WTC11 (cell line): ENCODE results near the gene FER1L5. TPM values are rescaled to one million over a fixed set of nuclear protein-coding genes. Genes with fewer than 3 reads are reported as not detected.
A peak's percentile ranks its signal among the peaks of the same experiment; 100 is the strongest.

Source experiments
- ATAC-seq: fragments of 200-7000 bp; cut with Tn5 transposase; 2 replicates; pipeline ENCODE4 v1.10.0; 2021; ENCODE audit warnings: mild to moderate bottlenecking, moderate library complexity
- Bru-seq: library from RNA; stranded (reverse); fragments of 400-500 nt; gene quantifications from one replicate; lab custom pipeline; 2021; lab: Mats Ljungman, UMichigan
- CTCF ChIA-PET: fragments of 300-600 bp; sonication (Branson Sonifier 250); formaldehyde crosslinking; loops from one replicate; lab custom pipeline; 2021; ENCODE audit warnings: antibody characterized with exemption; lab: Charles Lee
- POLR2A ChIA-PET: fragments of 350-600 bp; sonication (Branson Sonifier 250); formaldehyde crosslinking; loops from one replicate; lab custom pipeline; 2021; ENCODE audit warnings: antibody characterized with exemption; lab: Charles Lee
- DNase-seq: peaks from one replicate; pipeline ENCODE4 v3.0.0; 2021; ENCODE audit warnings: low spot score
- H3K27ac Mint-ChIP-seq: 2 replicates; pipeline ENCODE4 v1.8.0; 2021; ENCODE audit warnings: mixed read lengths
- H3K27me3 Mint-ChIP-seq: 2 replicates; pipeline ENCODE4 v1.8.0; 2021; ENCODE audit warnings: low read depth, mild to moderate bottlenecking, moderate library complexity, mixed read lengths
- H3K36me3 Mint-ChIP-seq: 2 replicates; pipeline ENCODE4 v1.8.0; 2021; ENCODE audit warnings: mixed read lengths
- H3K4me1 Mint-ChIP-seq: 2 replicates; pipeline ENCODE4 v1.8.0; 2022; ENCODE audit warnings: mixed read lengths
- H3K4me3 Mint-ChIP-seq: 2 replicates; pipeline ENCODE4 v1.8.0; 2021; ENCODE audit warnings: mild to moderate bottlenecking, moderate library complexity, mixed read lengths
- H3K9me3 Mint-ChIP-seq: 2 replicates; pipeline ENCODE4 v1.8.0; 2021; ENCODE audit warnings: mixed read lengths
- CREB1 ChIP-seq: sonication (generic); formaldehyde crosslinking; IDR thresholded peaks from 2 replicates; pipeline ENCODE4 v1.8.0; 2023; ENCODE audit warnings: mild to moderate bottlenecking, missing genetic modification reagents
- ELF4 ChIP-seq: sonication (generic); formaldehyde crosslinking; IDR thresholded peaks from 2 replicates; pipeline ENCODE4 v1.8.1; 2022; ENCODE audit warnings: low read depth, mild to moderate bottlenecking, moderate library complexity, missing genetic modification reagents
- FOXJ3 ChIP-seq: sonication (generic); formaldehyde crosslinking; IDR thresholded peaks from 2 replicates; pipeline ENCODE4 v1.9.0; 2021; ENCODE audit warnings: missing genetic modification reagents, mild to moderate bottlenecking, borderline replicate concordance
- GTF2I ChIP-seq: fragments of 250-450 bp; sonication (Bioruptor Pico); conservative IDR thresholded peaks from 2 replicates; pipeline ENCODE4 v1.4.0; 2021; ENCODE audit warnings: mild to moderate bottlenecking
- KAT7 ChIP-seq: sonication (generic); formaldehyde crosslinking; IDR thresholded peaks from 2 replicates; pipeline ENCODE4 v1.8.1; 2023; ENCODE audit warnings: missing genetic modification reagents, mild to moderate bottlenecking, borderline replicate concordance
- MYBL2 ChIP-seq: sonication (generic); formaldehyde crosslinking; IDR thresholded peaks from 2 replicates; pipeline ENCODE4 v1.8.1; 2023; ENCODE audit warnings: mild to moderate bottlenecking, moderate library complexity, missing genetic modification reagents
- NFATC4 ChIP-seq: fragments of 250-450 bp; sonication (Bioruptor Pico); IDR thresholded peaks from 2 replicates; pipeline ENCODE4 v1.9.0; 2021; ENCODE audit warnings: mild to moderate bottlenecking
- NFE2L1 ChIP-seq: sonication (generic); formaldehyde crosslinking; IDR thresholded peaks from 2 replicates; pipeline ENCODE4 v1.8.1; 2023; ENCODE audit warnings: missing genetic modification reagents
- RELA ChIP-seq: sonication (generic); formaldehyde crosslinking; IDR thresholded peaks from 2 replicates; pipeline ENCODE4 v1.8.1; 2022; ENCODE audit warnings: missing genetic modification reagents, mild to moderate bottlenecking, borderline replicate concordance
- SP1 ChIP-seq: sonication (generic); formaldehyde crosslinking; conservative IDR thresholded peaks from 2 replicates; pipeline ENCODE4 v1.8.1; 2022; ENCODE audit warnings: missing genetic modification reagents
- TP53 ChIP-seq: sonication (generic); formaldehyde crosslinking; IDR thresholded peaks from 2 replicates; pipeline ENCODE4 v1.8.1; 2023; ENCODE audit warnings: mild to moderate bottlenecking, missing genetic modification reagents
- ZNF263 ChIP-seq: sonication (generic); formaldehyde crosslinking; IDR thresholded peaks from 2 replicates; pipeline ENCODE4 v1.8.1; 2022; ENCODE audit warnings: low read depth, mild to moderate bottlenecking, moderate library complexity, missing genetic modification reagents
- ZNF317 ChIP-seq: sonication (generic); formaldehyde crosslinking; IDR thresholded peaks from 2 replicates; pipeline ENCODE4 v1.8.1; 2023; ENCODE audit warnings: low read depth, mild to moderate bottlenecking, moderate library complexity, missing genetic modification reagents, borderline replicate concordance
- ZNF423 ChIP-seq: fragments of 250-450 bp; sonication (Bioruptor Pico); IDR thresholded peaks from 2 replicates; pipeline ENCODE4 v2.1.2; 2022; ENCODE audit warnings: mild to moderate bottlenecking, moderate library complexity
- ZNF671 ChIP-seq: fragments of 250-450 bp; sonication (Bioruptor Pico); IDR thresholded peaks from 2 replicates; pipeline ENCODE4 v1.8.0; 2021; ENCODE audit warnings: mild to moderate bottlenecking
- long read RNA-seq, 3 experiments: library from RNA in 1 of 3; library from capped mRNA in 1 of 3; library from polyadenylated mRNA in 1 of 3; unstranded in 2 of 3; stranded (forward) in 1 of 3; transcript quantifications; one replicate each; pipeline ENCODE4 v2.0.0, GENCODE V29; 2021
- total RNA-seq: library from RNA; stranded (reverse); gene quantifications from 3 replicates; pipeline ENCODE4 v1.2.3, GENCODE V29; 2021
- TF ChIP-seq, protein P1 (sequence below): fragments of 250-450 bp; sonication (Bioruptor Pico); IDR thresholded peaks from 2 replicates; pipeline ENCODE4 v1.9.0; 2021; ENCODE audit warnings: mild to moderate bottlenecking
- TF ChIP-seq, protein P2 (sequence below): fragments of 250-450 bp; sonication (Bioruptor Pico); IDR thresholded peaks from 2 replicates; pipeline ENCODE4 v1.9.0; 2021; ENCODE audit warnings: mild to moderate bottlenecking
- TF ChIP-seq, protein P3 (sequence below): sonication (generic); formaldehyde crosslinking; IDR thresholded peaks from 2 replicates; pipeline ENCODE4 v1.8.1; 2023; ENCODE audit warnings: mild to moderate bottlenecking, missing genetic modification reagents, moderate library complexity
- TF ChIP-seq, protein P4 (sequence below): sonication (generic); formaldehyde crosslinking; conservative IDR thresholded peaks from 2 replicates; pipeline ENCODE4 v1.8.1; 2023; ENCODE audit warnings: mild to moderate bottlenecking, low read depth, missing genetic modification reagents, moderate library complexity
- TF ChIP-seq, protein P5 (sequence below): fragments of 250-450 bp; sonication (Bioruptor Pico); conservative IDR thresholded peaks from 2 replicates; pipeline ENCODE4 v1.9.0; 2021; ENCODE audit warnings: mild to moderate bottlenecking
- TF ChIP-seq, protein P6 (sequence below): sonication (generic); formaldehyde crosslinking; IDR thresholded peaks from 2 replicates; pipeline ENCODE4 v1.8.0; 2022; ENCODE audit warnings: mild to moderate bottlenecking, missing genetic modification reagents
- TF ChIP-seq, protein P7 (sequence below): sonication (generic); formaldehyde crosslinking; conservative IDR thresholded peaks from 2 replicates; pipeline ENCODE4 v1.8.1; 2022; ENCODE audit warnings: mild to moderate bottlenecking, missing genetic modification reagents

Gene FER1L5
- total RNA-seq, result 1.1 to 1.4 TPM (median 1.1 TPM) in 3 replicates
- percentile 44 among the genes with signal in this experiment for Bru-seq, nascent RNA
- long read RNA-seq, experiment 1, partial matches to known transcripts, result 1 of 4 reads
- long read RNA-seq, experiment 1, other reads (novel, unspliced or antisense), result 3 of 4 reads
- long read RNA-seq, experiment 2, result 0 reads
- long read RNA-seq, experiment 3, partial matches to known transcripts, result 0 of 1 reads
- long read RNA-seq, experiment 3, other reads (novel, unspliced or antisense), result 1 of 1 reads

DNA sequence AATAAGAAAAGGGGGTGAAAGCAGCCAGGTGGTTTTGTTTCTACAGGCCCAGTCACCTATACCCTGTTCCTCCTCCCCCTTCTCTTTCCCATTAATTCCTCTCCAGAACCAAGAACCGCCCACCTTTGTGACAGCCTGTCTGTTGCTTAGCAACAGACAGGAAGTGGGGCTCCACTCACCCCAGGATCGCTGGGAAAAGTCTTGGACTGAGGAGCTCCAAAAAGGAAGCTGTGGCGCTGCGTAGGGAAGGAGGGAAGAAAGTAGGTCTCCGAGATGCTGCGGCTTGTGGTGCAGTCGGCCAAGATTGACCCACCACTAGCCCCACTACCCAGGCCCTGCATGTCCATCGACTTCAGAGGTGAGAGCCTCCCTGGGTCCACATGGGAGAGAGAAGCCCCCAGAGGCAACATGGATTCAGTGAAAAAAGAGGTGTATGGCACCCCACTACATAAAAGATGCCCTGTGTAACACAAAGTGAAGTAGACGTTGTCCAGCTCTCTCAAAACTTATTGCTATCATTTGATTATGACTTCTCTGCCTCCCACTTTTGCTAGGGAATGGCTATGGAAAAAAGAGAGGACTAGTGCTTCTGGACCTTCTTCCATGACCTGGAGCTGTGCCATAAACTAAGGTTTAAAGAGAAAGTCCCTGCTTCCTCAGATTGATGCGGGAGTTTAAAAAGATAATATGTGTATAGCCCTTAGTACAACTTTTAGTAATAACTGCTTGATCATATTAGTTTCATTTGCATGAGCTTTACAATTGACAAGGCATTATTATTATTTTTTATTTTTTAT lies at the start of gene FER1L5:
FER1L5 (plus strand) TSS at position 201 of the 797 bp plus-strand sequence; CDS start at position 274, 73 bp downstream.
- ATAC-seq, result peak; percentile 81
- H3K4me3 Mint-ChIP-seq, result peak within 1 kb of the TSS; percentile 85
- CTCF ChIA-PET, result interaction anchor here (0.6 to 2.0 kb wide), 5 partner anchors 38 to 158 kb away, joined by 3 to 12 read pairs (median 4); no protein-coding TSS in a partner anchor
- no peaks in the 10 kb centered on the region for H3K36me3 Mint-ChIP-seq
- H3K9me3 Mint-ChIP-seq, result no peaks in the 10 kb centered on the region
- DNase-seq, result peak; percentile 70
- H3K27ac Mint-ChIP-seq, result peak within 1 kb of the TSS; percentile 92
- peaks cover 9% of the 10 kb centered on the region for H3K27me3 Mint-ChIP-seq
- POLR2A ChIA-PET, result interaction anchor here (0.6 kb wide), 1 partner anchor 333 kb away, joined by 3 read pairs; no protein-coding TSS in a partner anchor
- peaks cover 9% of the 10 kb centered on the region for H3K4me1 Mint-ChIP-seq
- TF ChIP-seq ELF4, result no peak
- TF ChIP-seq ZNF263 (CRISPR knock-in tag), result no peak
- no peak for TF ChIP-seq NFATC4 (CRISPR knock-in tag)

DNA sequence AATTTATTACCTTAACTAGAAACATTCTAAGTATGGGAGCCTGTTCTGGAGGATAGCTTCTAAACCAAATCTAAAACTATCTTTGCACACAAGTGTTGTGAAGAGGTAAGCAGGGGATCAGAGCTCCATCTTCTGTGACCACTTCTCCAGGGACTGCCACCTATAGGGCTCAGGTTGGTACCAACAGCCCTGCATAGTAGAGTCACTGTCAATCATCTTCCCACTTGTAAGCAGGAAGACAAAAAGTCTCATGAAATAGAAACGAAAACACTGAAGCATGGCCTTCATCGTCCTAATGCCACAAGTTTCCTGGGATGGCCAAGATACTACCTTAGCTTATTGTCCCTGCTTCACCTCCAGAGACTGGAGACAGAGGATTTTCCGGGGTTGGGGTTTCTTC lies 48.3 kb upstream of the FER1L5 start:
- DNase-seq, result no peak
- Mint-ChIP-seq H3K36me3 (peaks cover 44% of the 10 kb centered on the region), H3K4me1 (no peaks in the 10 kb centered on the region)
- no peak for ATAC-seq
- TF ChIP-seq, protein P1, sequence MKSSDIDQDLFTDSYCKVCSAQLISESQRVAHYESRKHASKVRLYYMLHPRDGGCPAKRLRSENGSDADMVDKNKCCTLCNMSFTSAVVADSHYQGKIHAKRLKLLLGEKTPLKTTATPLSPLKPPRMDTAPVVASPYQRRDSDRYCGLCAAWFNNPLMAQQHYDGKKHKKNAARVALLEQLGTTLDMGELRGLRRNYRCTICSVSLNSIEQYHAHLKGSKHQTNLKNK (CRISPR knock-in tag), result no peak
- no peak for TF ChIP-seq ZNF423 (CRISPR knock-in tag)
- TF ChIP-seq NFE2L1 (CRISPR knock-in tag), result no peak
- TF ChIP-seq, protein P2, sequence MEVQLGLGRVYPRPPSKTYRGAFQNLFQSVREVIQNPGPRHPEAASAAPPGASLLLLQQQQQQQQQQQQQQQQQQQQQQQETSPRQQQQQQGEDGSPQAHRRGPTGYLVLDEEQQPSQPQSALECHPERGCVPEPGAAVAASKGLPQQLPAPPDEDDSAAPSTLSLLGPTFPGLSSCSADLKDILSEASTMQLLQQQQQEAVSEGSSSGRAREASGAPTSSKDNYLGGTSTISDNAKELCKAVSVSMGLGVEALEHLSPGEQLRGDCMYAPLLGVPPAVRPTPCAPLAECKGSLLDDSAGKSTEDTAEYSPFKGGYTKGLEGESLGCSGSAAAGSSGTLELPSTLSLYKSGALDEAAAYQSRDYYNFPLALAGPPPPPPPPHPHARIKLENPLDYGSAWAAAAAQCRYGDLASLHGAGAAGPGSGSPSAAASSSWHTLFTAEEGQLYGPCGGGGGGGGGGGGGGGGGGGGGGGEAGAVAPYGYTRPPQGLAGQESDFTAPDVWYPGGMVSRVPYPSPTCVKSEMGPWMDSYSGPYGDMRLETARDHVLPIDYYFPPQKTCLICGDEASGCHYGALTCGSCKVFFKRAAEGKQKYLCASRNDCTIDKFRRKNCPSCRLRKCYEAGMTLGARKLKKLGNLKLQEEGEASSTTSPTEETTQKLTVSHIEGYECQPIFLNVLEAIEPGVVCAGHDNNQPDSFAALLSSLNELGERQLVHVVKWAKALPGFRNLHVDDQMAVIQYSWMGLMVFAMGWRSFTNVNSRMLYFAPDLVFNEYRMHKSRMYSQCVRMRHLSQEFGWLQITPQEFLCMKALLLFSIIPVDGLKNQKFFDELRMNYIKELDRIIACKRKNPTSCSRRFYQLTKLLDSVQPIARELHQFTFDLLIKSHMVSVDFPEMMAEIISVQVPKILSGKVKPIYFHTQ (CRISPR knock-in tag), result no peak
- no peak for TF ChIP-seq KAT7 (CRISPR knock-in tag)
- TF ChIP-seq TP53, result no peak
- no peak for TF ChIP-seq ZNF317 (CRISPR knock-in tag)
- no peak for TF ChIP-seq CREB1 (CRISPR knock-in tag)
- TF ChIP-seq ZNF671, result no peak
- no peak for TF ChIP-seq RELA
- TF ChIP-seq, protein P3, sequence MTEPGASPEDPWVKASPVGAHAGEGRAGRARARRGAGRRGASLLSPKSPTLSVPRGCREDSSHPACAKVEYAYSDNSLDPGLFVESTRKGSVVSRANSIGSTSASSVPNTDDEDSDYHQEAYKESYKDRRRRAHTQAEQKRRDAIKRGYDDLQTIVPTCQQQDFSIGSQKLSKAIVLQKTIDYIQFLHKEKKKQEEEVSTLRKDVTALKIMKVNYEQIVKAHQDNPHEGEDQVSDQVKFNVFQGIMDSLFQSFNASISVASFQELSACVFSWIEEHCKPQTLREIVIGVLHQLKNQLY (CRISPR knock-in tag), result no peak
- TF ChIP-seq, protein P4, sequence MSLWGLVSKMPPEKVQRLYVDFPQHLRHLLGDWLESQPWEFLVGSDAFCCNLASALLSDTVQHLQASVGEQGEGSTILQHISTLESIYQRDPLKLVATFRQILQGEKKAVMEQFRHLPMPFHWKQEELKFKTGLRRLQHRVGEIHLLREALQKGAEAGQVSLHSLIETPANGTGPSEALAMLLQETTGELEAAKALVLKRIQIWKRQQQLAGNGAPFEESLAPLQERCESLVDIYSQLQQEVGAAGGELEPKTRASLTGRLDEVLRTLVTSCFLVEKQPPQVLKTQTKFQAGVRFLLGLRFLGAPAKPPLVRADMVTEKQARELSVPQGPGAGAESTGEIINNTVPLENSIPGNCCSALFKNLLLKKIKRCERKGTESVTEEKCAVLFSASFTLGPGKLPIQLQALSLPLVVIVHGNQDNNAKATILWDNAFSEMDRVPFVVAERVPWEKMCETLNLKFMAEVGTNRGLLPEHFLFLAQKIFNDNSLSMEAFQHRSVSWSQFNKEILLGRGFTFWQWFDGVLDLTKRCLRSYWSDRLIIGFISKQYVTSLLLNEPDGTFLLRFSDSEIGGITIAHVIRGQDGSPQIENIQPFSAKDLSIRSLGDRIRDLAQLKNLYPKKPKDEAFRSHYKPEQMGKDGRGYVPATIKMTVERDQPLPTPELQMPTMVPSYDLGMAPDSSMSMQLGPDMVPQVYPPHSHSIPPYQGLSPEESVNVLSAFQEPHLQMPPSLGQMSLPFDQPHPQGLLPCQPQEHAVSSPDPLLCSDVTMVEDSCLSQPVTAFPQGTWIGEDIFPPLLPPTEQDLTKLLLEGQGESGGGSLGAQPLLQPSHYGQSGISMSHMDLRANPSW, result no peak
- TF ChIP-seq, protein P5, sequence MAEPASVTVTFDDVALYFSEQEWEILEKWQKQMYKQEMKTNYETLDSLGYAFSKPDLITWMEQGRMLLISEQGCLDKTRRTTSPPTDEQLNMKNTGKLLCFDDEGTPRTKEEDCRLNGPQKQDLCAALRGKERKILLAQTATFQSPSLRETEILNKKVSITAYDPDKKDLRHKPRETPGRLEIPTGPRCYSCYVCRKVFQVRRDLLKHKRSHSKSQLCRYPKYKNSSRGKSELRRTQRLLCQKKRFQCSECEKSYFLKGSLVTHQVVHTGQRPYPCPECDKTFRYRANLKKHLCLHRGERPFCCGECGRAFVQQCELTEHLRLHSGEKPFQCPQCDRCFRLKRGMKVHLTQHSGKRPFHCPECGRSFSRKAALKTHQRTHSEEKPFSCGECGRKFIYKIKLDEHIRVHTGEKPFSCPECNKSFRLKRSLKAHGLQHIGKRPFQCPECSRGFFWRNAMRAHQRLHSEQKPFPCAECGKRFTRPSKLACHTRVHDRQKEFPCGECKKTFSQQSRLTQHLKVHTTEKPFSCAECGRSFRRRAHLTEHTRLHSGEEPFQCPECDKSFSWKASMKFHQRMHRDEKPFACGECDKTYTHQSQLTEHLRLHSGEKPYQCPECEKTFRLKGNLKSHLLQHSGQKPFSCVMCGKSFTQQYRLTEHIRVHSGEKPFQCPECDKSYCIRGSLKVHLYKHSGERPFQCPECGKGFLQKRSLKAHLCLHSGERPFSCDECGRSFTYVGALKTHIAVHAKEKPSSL, result no peak
- TF ChIP-seq, protein P6, sequence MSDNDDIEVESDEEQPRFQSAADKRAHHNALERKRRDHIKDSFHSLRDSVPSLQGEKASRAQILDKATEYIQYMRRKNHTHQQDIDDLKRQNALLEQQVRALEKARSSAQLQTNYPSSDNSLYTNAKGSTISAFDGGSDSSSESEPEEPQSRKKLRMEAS (CRISPR knock-in tag), result no peak
- TF ChIP-seq FOXJ3 (CRISPR knock-in tag), result no peak
- TF ChIP-seq MYBL2 (CRISPR knock-in tag), result no peak
- TF ChIP-seq SP1 (CRISPR knock-in tag), result no peak
- TF ChIP-seq, protein P7, sequence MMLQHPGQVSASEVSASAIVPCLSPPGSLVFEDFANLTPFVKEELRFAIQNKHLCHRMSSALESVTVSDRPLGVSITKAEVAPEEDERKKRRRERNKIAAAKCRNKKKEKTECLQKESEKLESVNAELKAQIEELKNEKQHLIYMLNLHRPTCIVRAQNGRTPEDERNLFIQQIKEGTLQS (CRISPR knock-in tag), result no peak
- TF ChIP-seq GTF2I (CRISPR knock-in tag), result no peak
- TF ChIP-seq, all 79 proteins: peak for 0
- H3K9me3 Mint-ChIP-seq, result no peaks in the 10 kb centered on the region
- CTCF ChIA-PET, result interaction anchor here (0.9 kb wide), 1 partner anchor 44 kb away, joined by 4 read pairs; no protein-coding TSS in a partner anchor
- H3K4me3 Mint-ChIP-seq, result no peak overlapping the region
- POLR2A ChIA-PET, result no interaction called here
- H3K27ac Mint-ChIP-seq, result no peak overlapping the region
- H3K27me3 Mint-ChIP-seq, result no peaks in the 10 kb centered on the region
